Activated T-cell treated with anti-CD3 and anti-CD28 coated beads for 4 hours (primary cell): ENCODE results near the gene AP4M1.

Source experiments
- DNase-seq: peaks from one replicate; pipeline ENCODE4 v3.0.0-alpha.2; 2020

Gene AP4M1

DNA sequence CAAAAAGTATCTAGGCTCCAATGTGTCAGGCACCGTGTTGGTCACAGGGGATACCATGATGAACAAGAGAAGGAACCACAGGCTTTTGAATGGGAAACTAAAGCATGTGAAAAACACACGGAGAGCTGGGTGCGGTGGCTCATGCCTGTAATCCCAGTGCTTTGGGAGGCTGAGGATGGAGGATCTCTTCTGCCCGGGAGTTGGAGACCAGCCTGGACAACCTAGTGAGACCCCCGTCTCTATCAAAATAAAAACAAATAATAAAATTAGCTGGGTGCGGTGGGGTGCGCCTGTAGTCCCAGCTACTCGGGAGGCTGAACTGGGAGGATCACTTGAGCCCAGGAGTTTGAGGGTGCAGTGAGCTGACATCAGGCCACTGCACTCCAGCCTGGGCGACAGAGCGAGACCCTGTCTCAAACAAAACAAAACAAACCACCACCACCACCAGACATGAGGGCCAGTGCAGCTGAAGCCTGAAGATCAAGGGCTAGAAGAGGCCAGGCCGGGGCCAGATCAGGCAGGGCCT is 13.3 kb upstream of the AP4M1 start:
- DNase-seq, result no peak

DNA sequence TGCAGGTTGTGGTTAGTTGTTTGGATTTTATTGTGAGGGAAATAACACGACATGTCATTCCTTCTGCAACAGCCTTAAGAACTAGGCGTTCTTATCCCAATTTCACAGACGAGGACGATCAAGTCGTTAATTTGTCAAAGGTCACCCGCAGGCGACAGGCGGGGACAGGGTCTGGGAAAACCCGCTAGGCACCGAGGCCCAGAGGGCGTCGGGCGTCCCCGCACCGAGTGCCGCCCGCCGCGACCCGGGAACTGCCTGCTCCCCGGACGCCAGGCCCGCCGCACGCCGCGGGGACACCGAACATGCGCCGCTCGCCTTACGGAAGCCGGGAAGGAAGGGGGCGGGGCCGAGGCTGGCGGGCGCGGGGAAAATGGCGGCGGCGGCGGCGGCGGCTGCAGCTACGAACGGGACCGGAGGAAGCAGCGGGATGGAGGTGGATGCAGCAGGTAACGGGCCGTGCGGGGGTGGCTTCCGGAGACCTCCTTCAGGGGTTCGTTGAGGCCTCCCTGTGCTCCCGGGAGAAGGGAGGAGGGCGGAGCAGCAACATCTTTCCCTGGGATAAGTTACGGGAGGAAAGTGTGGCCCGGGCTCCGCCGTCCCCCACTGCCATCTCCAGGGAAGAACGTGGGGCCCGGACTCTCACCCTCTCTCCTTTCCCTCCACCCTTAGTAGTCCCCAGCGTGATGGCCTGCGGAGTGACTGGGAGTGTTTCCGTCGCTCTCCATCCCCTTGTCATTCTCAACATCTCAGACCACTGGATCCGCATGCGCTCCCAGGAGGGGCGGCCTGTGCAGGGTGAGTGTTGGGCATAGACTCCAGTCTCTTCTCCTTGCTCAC is 12.6 kb upstream of the AP4M1 start, which contains the start of gene COPS6:
TSS of gene COPS6 (plus strand) at position 349 of the 837 bp plus-strand sequence. CDS start at position 371, 22 bp downstream.
- peak; percentile 84 for DNase-seq

DNA sequence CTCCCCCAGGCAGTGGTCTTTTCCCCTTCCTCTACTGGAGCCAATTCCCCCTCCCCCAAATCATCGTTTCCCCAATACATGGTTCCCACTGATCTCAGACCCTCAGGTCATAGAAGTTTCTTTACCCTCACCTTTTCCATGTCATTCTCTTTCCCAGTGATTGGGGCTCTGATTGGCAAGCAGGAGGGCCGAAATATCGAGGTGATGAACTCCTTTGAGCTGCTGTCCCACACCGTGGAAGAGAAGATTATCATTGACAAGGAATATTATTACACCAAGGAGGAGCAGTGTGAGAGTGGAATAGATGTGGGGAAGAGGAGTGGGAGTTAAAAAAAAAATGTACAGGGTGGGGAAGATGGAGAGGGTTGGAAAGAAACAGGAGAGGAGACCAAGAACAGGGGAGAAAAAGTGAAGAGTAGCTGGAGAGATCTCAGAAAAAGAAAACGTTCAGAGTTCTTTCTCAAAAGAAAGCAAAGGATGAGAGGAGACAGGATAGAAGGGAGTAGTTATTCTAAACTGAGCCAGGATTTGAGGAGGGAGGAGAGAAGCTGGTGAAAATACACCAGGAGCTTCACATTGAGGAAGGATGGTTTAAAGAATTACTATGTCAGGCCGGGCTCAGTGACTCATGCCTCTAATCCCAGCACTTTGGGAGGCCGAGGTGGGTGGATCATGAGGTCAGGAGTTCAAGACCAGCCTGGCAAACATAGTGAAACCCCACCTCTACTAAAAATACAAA is 11.8 kb upstream of the AP4M1 start:
- DNase-seq, result no peak

DNA sequence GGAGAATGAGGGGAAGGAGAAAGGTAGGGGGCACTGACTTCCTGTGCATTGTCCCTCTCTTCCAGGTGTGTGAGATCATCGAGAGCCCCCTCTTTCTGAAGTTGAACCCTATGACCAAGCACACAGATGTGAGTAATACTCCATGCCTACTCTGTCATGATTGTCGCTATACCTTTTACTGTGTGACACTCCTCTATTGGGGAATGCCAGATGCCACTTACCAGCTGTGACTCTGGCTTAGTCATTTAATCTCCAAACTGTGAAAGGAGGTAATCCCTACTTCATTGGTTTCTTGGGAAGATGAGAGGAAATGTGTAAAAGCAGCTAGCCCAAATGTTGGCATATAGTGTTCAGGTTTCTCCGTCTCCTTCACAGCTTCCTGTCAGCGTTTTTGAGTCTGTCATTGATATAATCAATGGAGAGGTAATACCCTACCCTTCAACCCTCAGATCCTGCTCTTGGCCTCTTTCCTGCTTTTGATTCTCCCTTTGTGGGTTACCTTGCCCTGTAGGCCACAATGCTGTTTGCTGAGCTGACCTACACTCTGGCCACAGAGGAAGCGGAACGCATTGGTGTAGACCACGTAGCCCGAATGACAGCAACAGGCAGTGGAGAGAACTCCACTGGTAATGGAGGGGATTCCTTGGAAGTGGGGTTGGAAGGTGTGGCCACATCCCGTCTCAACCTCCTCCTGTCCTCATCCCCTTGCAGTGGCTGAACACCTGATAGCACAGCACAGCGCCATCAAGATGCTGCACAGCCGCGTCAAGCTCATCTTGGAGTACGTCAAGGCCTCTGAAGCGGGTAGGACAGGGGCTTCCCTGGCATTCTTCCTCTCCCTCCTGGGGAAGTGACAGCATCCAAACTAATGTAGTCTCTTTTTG is 10.7 kb upstream of the AP4M1 start:
- no peak for DNase-seq

- no peak for DNase-seq
Observed at GRCh38 chr7:100091411-100092181, 9.8 kb upstream of the AP4M1 start.

DNA sequence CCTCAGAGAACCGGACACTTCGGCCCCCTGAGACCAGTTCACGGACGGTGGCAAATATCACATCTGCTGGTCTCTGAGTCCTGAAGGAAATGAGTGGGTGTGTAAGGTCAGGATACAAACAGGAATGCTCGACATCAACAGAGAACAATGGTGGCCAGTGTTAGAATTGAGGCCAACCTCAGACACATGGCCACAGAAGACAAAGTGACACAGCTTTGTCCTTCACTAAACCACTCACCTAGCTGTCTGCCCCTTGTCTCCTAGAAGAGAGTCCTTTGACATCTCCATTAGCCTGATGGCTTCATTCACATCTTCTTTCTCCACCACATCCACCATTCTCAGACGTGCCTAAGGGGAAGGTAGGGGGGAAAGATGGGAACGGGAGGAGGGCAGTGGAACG is 8.4 kb upstream of the AP4M1 start:
- DNase-seq, result no peak

DNA sequence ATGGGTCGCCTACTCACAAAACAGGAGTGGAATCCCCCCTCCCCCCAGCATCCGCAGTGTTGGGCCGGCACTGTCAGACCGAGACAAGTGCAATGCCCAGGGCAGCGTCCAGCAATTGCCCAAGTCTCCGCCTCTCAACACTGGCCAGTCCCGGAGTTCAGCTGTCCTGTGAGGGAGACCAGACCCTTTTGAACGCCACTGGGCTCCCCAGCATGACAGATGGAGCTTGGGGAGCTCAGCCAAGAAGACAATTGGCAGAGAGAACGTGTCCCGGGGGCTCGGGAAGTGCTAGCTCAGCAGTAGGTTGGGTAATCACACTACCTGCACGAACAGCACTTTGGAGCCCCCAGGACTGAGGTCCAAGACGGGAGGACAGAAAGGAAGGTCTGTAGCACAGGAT is 7.9 kb upstream of the AP4M1 start:
- DNase-seq, result no peak

DNA sequence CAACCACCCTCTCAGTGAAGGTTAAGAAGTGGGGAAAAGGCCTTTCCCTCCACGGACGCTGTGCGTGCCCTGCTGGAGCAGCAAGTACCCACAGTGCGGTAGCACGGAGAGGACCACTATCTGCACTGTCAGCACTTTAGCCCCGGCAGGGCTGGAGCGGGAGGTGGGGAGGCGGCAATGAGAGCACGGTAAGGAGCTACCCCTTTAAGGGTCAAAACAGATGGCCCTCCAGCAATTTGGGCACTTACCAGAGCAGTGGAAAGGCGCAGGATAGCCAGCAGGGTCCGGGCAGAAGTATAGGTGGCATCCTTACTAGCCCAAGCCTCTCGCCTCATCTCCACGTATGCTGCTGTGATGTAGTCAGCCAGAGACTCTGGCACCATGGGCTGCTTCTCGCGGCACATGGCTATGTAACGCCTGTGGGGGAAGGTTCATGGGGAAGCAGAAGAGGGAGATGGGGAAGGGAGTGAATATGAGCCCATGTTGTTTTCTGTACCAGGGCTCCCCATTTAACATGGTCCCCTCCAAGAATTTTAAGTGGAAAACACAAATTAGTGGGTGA is 7.4 kb upstream of the AP4M1 start:
- no peak for DNase-seq

- DNase-seq, result no peak
Observed at GRCh38 chr7:100095289-100095688, 6.2 kb upstream of the AP4M1 start.

DNA sequence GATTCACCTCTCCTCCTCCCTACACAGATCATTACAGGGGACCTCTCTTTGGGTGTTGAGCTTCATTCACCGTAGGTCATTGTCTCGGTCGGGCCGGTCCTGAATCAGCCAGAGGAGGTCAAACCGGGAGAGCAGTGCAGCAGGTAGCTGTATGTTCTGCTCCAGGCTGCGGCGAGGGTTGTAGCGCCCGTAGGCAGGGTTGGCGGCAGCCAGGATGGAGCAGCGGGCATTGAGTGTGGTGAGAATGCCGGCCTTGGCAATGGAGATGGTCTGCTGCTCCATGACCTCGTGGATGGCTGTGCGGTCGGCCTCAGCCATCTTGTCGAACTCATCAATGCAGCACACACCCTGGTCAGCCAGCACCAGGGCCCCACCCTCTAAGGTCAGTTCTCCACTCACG is 5.7 kb upstream of the AP4M1 start:
- no peak for DNase-seq

DNA sequence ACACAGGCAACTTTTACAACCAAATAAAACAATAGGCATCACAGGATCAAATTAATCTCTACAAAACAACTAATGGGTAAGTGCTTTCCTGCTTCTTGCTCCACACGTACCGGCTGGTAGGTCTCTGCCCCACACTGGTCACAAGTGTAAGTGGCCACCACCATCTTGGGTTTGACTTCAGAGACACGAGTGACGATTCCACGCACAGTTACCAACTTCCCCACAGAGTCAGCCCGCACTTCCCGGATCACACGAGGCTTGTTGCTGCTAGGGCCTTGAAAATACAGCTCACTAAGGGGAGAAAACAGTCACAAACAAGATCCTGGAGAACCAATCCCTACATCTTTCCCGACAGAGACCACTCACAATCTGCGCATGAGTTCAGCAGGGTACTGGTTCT is 2.5 kb upstream of the AP4M1 start:
- no peak for DNase-seq

DNA sequence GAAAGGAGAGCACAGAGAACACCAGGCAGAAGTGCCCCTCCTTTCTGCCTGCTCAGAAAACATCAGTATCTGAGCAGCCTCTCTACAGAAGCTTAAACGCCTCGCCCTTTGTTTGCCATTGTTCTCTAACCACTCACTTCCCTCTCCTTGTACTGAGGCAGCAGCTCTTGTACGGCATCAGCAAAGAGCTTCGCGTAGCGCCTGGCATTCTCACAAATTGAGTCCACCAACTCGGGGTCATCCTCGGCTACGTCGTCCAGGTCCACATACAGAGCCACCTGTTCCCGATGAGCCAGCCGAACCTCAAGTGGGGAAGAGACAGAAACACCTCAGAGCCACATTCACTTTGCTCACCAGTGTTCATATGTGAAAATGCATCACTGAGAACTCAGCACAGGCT is 2.0 kb upstream of the AP4M1 start:
- DNase-seq, result no peak

GRCh38 chr7:100100420-100101015 is 925 bp upstream of the AP4M1 start:
- DNase-seq, result peak; percentile 79

GRCh38 chr7:100102950-100103840 is 1.8 kb downstream of the AP4M1 start:
- DNase-seq, result no peak

GRCh38 chr7:100105534-100105933 is 4.1 kb downstream of the AP4M1 start:
- no peak for DNase-seq

DNA sequence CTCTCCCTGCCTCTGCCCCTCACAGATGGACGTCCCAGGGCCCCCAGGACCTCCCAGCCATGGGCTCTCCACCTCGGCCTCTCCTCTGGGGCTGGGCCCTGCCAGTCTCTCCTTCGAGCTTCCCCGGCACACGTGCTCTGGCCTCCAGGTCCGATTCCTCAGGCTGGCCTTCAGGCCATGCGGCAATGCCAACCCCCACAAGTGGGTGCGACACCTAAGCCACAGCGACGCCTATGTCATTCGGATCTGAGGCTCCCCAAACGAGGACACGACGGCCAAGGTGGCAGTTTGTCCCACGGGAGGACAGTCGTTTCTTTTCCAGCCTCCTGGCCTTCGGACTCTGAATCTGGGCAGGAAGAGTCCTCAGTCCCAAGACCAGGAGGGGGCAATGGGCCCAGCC is 5.2 kb downstream of the AP4M1 start:
- DNase-seq, result no peak

GRCh38 chr7:100107125-100107737 is 5.8 kb downstream of the AP4M1 start:
- no peak for DNase-seq

DNA sequence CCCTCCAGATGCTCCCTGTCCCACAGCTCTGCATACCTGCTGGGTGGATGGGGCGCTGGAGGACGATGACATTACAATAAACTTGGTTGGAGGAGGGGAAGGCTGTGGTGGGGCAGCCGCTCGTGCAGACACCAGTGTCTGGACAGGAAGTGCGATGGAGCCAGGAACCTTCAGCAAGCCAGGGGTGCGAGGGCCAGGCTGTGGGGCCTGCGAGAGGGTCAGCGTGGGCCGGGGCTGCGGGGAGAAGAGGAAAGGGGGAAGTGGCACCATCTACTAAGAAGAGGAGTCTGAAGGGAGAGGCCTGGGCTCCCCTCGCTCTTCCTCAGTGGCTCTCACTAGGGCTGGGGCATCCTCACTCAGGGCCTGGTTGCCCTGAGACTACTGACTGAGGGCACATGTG is 6.4 kb downstream of the AP4M1 start:
- DNase-seq, result no peak

- no peak for DNase-seq
Observed at GRCh38 chr7:100109521-100110163, 8.2 kb downstream of the AP4M1 start.
